Central memory CD4-positive, alpha-beta T cell (primary cell): ENCODE measurements around the gene ARHGAP24.
"Not testable (repeated sequence)": the region's sequence is repeated elsewhere in the genome, so short reads cannot be mapped to it uniquely, and the experiment has no call there.

Source experiments
- DNase-seq: peaks from one replicate; pipeline ENCODE4 v3.0.0; 2022

The ARHGAP24 gene

DNA sequence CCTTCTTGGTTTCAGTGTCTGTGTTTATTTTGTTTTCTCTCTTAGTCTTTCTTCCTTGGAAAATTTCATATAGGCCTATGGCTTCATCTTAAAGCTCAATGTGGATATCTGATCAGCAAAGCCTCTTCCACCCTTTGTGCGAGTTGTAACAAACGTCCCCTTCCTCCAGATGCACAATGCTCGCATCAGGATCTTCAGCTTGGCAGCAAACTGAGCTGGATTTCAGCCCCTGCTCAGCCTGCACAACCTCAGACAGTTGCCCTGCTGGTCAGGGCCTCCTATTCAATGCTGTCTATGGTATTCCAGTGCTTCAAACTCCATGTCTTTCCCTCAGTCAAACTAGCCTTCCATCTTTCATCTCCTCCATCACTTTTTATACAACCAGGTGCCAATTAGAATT lies 309.4 kb downstream of the ARHGAP24 start:
- no peak for DNase-seq

DNA sequence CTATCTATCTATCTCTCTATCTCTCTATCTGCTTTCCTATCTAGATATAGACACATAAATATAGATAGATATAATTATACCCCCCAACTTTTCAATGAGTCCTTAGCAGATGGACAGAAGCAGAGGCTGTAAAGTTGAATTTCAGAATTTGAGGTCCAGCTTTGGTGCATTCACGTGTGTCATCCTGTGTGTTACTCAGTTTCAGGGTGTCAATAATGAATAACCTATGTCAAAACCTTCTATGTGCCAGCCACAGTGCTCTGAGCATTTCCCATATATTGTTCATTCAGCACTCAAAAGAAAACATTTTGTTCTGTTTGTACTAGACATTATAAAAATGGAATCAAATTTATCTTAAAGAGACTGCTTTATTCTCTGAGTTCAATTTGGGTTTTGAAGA lies 310.0 kb downstream of the ARHGAP24 start:
- DNase-seq: no peak

DNA sequence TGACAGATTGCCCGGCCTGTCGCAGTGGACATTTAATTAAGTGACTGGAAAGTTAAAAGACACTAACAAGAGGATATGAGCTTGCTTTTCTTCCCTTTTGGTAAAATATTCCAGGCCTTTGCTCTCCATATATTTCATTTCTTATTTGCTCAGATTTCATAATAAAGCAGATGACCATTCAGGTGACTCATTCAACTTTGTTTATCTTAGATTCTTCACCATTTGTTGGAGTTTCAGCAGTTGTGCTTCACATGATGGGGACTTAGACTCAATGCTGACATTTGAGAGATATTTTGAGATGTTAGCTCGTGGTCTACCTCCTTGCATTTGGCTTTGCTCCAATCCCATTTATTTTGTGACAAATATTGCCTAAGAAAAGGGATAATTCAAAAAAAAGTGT lies 312.2 kb downstream of the ARHGAP24 start:
- DNase-seq: no peak

DNA sequence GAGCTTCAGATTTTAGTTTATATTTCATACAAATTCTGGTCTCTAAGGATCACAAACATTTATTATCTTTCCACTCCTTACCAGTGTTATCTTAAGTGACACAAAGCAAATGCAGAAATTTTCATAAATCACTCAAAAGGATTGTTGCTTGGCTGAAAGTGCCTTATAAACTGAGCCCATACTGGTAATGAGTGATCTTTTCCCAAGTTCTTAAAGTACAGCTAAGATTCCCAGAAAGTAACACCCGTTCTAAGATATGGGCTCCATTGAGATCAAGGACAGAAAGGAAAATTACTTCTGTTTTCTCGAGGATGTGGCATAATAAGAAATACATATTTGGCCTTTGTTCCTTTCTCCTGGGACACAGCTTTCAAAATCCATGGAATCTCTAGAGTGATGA lies 313.7 kb downstream of the ARHGAP24 start:
- DNase-seq: no peak

DNA sequence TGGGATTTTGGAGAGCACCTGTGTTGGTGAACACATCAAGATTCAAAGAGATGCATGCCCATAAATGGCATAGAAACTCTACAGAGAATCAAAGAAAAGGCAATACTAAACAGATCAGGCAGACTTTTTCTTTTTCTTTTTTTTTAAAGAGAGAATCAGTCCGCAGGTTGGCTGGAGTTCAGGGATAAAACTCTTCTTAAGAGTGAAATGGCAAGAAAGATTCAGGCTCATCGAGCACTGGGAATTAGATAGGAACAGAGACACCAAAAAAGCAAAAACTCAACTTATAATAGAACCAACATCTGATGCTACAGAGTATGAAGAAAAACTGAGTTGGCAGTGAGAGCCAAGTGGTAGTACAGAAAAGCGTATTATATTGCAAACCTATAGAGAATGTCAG lies 314.3 kb downstream of the ARHGAP24 start:
- no peak for DNase-seq

DNA sequence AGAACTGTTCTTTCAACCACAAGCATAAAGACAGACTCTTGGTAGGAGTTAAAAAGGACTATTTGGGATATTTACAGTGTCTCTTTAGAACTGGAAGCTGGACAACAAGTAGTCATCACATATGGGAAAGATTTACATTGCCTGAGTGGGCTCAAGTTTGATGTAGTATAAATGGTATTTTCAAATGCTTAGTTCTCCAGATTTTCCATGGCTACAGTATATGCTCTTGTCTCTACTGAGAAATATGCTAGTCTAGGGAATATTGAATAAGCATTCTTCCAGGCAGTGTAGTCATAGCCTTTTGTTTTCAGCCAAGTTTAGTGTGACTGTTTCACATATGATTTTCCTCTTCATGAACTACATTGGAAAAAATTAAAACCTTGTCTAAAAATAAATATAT lies 315.6 kb downstream of the ARHGAP24 start:
- no peak for DNase-seq

DNA sequence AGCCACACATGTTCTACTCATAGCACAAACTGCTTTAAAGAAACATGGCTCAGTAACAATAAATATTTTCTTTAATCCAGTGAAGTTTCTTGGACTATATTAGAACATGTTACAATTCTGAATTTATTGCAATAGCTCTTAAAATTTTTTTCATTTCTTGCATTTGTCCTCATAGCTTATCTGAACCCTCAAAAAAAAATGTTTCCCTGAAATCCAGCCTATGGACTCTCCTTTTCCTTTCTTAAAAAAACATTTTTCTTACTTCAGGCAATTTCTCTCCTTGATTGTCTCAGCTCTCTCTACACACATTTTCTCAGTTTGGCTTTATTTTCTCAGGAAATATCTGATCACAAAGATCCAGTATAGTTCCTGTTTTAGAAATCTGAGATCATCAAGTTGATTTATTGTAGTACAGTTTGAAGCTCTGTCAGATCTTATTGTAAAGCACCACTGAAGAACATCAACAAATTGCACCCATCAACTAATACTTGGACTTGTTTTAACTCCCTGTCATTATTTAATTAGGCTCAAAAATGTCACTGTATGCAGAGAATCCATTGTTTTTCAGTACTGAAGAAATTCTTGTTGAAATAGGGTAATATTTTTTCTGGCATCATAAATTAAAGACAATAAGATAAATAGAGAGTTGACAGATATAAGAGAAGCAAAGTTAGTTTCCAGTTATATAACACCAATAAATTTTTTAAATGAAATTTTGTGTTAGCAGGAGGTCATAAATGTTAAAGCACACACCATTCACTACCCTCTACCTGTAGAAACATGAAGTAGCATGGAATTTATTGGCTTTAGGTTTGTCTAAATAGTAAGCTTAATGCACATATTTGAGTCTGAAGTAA lies 317.7 kb downstream of the ARHGAP24 start:
- no peak for DNase-seq

DNA sequence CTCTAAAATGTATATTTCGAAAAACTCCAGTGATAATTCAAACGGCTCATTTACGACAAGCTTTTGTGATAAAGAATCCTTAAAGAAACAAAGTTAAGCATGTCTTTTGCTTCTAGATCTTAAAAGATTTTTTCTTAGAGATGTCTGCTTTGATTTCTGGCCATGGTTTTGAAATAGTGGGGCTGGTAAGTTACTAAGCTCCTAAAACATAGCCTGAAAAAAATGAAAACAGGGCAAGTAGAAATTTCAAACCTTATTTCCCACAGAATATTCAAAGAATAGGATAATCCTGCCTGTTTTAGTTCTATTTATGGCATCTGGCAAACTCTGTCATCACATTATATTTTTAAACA lies 318.3 kb downstream of the ARHGAP24 start:
- DNase-seq: no peak

DNA sequence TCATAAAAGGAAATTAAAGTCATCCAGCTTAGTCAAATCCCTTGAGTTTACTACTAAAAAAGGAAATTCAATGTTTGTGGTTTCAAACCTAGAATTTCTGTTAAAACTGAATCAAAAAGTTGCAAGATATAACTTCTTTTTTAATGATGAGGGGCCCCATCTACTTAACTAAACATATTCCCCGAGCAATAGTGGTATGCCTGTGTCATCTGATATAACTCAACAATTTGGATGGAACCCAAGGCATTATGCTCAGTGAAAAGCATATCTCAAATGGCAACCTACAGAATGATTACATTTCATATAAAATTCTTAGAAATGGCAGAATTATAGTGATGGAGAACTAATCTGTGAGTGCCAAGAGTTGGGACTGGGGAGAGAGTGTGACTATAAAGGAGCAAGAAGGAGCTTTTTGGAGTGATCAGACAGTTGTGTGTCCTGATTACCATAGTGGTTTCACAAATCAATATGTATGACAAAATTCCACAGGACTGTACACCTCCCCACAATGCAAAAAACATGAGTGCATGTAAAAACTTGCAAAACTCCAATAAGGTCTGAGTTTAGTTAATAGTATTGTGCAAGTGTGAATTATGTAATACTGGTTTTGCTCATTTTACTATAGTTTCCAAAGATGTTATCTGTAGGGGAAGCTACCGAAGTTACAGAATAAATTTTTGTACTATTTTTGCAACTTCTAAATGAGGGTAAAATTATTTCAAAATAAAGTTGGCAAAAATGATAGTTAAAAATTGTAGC lies 323.2 kb downstream of the ARHGAP24 start:
- no peak for DNase-seq

DNA sequence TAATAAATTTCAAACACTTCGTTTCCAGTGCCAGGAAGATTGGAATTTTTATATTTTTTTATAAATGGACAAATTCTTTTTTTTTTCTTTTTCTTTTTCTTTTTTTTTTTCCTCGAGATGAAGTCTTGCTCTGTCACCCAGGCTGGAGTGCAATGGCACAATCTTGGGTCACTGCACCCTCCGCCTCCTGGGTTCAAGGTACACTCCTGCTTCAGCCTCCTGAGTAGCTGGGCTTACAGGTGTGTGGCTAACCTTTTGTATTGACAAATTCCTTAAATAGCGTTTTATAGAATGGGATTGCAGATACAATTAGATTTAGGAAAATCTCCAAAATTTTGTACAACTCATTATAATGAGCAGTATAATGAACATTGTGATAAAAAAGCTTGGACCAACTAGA lies 328.9 kb downstream of the ARHGAP24 start:
- no peak for DNase-seq

DNA sequence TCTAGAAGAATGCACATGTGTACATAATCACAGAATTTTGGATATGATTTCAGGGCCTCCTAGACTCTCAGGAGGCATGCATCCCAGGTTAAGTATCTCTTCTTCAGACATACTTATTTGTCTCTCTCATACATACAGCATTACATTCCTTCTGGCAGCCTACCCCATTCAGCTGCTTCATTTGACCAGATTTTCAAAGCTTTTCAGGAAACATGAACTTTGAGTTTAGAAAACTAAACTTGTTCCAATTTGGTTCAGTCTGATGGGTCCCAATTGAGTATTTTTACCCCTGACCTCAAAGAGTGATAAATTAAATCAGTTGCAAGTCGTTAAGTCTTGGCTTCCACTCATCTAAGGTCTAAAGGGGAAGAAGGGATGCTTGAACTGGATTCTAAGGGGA lies 330.9 kb downstream of the ARHGAP24 start:
- no peak for DNase-seq

DNA sequence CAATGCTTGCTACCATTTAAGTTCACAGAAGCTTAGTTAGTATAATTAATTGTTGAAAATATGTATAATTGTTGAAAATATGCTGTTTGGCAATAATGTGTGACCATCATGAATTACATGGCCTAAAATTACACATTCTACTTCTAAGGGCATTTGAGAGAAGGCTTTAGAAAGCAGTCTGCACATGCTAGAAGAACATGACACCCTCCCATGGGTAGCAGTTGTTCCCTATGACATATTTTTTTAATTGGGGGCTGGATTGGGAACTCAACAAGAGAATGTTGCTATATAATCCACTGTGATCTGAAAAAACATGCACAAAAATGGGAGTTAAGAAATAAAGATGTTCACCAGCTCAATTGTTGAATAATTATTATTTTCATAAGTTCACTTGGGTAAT lies 331.4 kb downstream of the ARHGAP24 start:
- DNase-seq: no peak

DNA sequence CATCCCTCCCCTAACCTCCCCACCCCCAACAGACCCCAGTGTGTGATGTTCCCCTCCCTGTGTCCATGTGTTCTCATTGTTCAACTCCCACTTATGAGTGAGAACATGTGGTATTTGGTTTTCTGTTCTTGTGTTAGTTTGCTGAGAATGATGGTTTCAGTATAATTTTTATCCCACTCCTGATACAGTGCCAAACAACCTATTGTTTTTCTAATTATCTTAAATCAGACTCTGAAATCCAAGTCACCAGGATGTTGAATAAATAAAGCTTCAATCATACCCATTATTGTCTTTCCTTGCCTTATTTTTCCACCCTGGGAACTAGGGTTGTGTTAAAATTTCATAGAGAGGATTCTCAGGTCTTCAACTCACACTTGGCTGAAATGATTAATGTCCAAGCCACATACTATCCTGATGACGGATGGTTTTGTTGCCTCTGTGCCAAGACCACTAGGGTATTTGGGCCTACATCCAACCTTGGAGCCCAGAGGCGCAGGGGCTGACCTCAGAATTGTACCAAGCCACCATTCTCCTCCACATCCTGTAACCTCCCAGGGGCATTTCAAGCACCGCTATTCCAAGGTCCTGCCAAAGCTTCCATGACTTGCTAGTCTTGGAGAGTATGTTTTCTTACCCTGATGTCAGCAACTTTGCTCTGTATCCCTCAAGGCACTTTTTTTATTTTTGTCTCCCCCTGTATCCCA lies 332.4 kb downstream of the ARHGAP24 start:
- DNase-seq: no peak

DNA sequence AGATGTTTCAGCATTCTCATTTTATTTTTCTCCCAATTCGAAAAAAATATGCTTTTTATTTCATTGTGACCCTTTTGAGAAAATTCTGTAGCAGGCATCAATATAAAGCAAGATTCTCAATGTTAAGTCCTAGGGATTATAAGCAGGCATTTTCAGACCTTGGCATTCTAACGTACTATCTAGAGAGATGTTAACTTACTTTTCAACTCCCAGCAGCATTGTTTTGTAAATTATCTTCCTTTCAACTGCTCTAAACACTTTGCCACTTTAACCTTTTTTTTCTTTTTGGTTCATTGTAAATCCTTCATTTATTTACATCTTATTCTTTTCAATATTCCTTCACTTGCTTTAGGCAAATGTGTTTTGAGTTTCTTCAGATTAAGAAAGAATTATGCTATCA lies 333.2 kb downstream of the ARHGAP24 start:
- DNase-seq: no peak

DNA sequence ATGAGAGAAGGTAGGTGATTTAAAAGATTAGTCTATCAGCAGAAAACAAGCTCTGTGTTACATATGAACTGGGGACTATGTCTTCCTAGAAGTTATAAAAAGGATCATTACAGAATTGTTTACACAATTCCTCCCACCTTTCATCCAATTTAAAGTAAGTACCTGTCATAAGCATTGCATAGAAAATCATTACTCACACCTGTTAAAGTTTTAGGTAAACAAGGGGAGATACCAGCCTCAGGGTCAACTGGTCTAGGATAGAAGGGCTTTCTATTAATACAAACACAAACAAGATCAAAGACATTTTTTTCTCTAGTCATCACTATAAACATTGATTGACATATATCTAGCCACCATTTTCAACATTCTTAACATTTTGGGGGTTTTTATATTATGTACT lies 333.9 kb downstream of the ARHGAP24 start:
- DNase-seq: no peak

DNA sequence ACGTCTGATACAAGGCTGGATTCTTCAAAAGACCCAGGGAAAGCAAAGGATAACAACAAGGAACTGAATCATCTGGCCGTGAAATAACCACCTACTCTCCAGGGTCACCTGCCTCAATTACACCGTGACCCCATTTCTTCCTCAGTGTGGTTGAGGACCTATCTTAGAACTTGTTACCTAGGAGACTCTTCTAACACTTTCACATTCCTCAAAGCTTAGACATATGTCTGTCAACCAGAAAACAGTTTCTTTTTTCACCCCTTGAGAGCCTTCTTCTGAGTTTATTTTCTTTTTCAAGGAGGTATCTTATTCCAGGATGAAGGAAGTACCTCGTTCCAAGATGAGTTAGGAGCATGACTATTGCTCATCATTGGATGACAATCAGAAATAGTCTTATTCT lies 337.8 kb downstream of the ARHGAP24 start:
- no peak for DNase-seq

DNA sequence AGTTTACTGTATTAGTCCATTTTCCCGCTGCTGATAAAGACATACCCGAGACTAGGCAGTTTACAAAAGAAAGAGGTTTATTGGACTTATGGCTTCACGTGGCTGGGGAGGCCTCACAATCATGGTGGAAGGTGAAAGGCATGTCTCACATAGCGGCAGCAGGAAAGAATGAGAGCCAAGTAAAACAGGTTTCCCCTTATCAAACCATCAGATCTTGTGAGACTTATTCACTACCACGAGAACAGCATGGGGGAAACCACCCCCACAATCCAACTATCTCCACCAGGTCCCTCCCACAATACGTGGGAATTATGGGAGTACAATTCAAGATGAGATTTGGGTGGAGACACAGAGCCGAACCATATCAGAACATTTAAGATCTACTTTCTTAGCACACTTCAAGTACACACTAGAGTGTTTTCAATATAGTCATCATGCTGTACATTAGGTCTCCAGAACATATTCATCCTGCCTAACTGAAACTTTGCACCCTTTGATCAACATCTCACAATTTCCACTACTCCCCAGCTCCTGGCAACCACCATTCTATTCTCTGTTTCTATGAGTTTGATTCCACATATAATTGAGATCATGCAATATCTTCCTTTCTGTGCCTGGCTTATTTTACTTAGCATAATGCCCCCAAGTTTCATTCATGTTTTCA lies 341.0 kb downstream of the ARHGAP24 start:
- no peak for DNase-seq

DNA sequence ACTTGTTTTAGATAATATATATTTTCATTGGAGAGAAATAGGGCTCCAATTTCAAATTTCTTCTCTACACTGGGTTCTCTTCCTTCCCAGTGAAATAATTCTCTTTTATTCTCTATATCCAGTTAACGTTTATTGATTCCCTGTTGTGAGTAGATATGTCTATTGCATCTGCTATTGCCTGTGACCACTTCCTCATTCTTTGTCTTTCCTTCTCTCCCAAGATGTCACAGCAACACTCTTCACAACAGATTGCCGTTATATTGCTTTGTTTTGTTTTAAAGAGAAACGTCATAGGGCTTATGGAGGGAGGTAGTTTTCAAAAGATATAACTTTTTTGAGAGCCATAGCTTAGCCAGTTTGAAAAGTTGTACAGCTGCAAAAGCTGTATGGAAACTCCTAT lies 343.8 kb downstream of the ARHGAP24 start:
- DNase-seq: no peak

DNA sequence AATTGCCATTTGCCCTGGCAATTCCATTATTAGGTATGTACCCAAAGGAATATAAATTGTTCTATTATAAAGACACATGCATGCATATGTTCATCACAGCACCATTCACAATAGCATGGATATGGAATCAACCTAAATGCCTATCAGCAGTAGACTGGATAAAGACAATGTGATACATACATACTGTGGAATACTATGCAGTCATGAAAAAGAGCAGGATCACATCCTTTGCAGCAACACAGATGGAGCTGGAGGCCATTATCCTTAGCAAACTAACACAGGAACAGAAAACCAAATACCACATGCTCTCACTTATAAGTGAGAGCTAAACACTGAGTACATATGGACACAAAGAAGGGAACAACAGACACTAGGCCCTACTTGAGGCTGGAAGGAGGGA lies 345.2 kb downstream of the ARHGAP24 start:
- DNase-seq: not testable (repeated sequence)

DNA sequence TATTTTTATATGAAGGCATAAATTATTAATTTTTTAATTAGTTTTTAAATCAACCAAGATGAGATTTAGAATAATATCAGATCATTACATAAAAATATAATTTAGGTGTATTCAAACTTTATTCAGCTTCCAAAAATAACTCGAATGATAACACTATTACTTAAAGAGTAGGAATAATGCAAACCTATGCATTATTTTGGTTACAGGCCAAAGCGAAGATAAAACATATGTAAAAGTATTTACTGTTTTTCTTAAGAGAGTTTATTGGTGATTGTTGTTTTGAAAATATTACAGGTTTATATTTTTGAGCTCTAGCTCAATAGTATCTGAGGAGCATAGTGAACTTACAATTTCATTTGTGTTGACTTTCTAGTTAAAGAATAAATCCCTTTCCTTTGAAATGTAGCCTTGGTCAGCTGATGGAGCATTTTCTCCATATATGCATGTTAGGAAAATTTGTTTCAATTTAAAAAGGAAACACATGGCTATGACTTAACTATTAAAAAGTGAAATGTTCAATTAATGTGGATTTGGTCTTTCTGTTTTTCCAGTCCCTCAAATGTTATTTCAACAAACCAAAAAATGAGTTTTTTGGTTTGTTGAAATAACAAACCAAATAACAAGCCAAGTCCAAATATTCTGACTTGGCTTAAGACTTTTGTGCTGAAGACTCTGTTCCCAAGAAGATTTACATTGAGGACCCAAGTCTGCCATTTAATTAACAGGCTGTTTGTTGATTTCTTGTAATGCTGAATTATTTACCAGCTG lies 346.9 kb downstream of the ARHGAP24 start:
- no peak for DNase-seq

DNA sequence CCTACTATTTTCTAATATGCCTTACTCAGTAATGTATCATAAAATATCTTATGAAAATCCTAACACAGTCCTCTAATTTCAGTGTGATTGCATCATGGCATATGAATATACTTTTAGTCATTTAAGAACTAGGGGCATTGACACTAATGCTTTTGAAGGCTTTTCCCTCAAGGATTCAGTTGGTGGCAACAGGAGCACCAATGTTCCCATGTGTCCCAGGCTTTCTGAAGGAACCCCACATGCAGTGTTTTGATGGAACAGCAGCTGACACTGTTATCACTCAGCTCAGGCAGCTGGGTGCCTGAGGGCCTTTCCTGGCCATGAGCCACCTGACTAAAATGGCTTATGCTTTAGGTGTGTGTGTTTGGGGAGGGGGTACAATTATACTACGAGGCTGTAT lies 348.3 kb downstream of the ARHGAP24 start:
- DNase-seq: no peak

DNA sequence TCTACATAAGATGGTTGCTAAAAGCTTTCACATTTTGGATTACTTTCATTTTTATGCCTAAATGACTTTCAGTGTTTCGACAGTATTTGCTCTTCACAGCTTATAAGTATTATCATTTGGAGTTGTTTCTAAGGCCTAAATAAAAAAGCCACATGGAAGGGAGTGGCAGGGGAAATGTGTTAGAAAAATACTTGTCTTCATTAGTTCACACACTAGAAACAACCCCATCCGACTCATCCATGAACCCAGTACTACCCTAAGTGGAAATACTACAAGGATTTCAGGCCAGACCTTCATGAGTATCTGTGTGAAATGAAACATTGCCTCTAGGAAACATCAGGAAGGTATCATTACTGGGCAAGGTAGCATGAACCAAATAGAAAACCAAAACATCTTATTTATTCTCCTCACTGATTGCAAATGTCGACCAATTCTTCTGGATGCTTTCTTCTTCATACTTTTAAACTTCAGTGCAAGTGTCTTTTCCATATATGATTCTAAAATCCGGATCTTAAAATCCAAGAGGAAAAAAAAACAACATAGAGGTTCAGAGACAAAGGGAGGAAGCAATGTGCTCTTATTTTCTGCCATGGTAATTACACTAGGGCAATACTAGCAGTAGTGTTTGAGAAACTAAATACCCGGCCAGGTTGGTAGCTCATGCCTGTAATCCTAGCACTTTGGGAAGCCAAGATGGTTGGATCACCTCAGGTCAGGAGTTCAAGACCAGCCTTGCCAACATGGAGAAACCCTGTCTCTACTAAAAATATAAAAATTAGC lies 349.4 kb downstream of the ARHGAP24 start:
- no peak for DNase-seq
